H1 (cell line): ENCODE measurements around the gene CPSF7.

ENCODE experiments used
- CHD2 ChIP-seq: IDR thresholded peaks from 2 replicates; pipeline ENCODE4 v1.6.1; 2012; ENCODE audit warnings: low read length, improper control_type of control experiment
- CTCF ChIP-seq, 3 experiments: IDR thresholded peaks; 1 replicate in 2 of 3; 2 replicates in 1 of 3; pipeline versions ENCODE4 v1.5.1 to v1.6.1; 2011; ENCODE audit warnings: low read length in 3 of 3, mild to moderate bottlenecking in 3 of 3, inconsistent platforms in 2 of 3, low read depth in 1 of 3, moderate library complexity in 1 of 3; ENCODE audit not compliant: insufficient read depth in 1 of 3; ENCODE audit errors: control extremely low read depth in 1 of 3
- EZH2 ChIP-seq: fragments of 200-600 bp; sonication (generic); IDR thresholded peaks from 2 replicates; pipeline ENCODE4 v1.7.1; 2012; ENCODE audit warnings: low read depth, mild to moderate bottlenecking, moderate library complexity, low read length, inconsistent platforms; ENCODE audit not compliant: severe bottlenecking
- GABPA ChIP-seq: IDR thresholded peaks from 2 replicates; pipeline ENCODE4 v1.6.1; 2011; ENCODE audit warnings: mild to moderate bottlenecking, low read length, moderate library complexity, borderline replicate concordance; ENCODE audit not compliant: insufficient read depth
- MAX ChIP-seq: IDR thresholded peaks from 2 replicates; pipeline ENCODE4 v1.6.1; 2012; ENCODE audit warnings: inconsistent platforms
- POLR2A ChIP-seq, 2 experiments: IDR thresholded peaks; 1 replicate in 1 of 2; 2 replicates in 1 of 2; pipeline ENCODE4 v1.6.1; 2011; ENCODE audit warnings: low read depth in 2 of 2, low read length in 2 of 2, mild to moderate bottlenecking in 2 of 2; ENCODE audit errors: control extremely low read depth in 1 of 2
- SP2 ChIP-seq: IDR thresholded peaks from 2 replicates; pipeline ENCODE4 v1.6.1; 2012; ENCODE audit warnings: mild to moderate bottlenecking, low read length, inconsistent platforms
- USF2 ChIP-seq: IDR thresholded peaks from 2 replicates; pipeline ENCODE4 v1.6.1; 2011; ENCODE audit warnings: low read length, improper control_type of control experiment

- no peak for TF ChIP-seq SP2
- TF ChIP-seq POLR2A (IDR thresholded peaks at IDR 0.05; ENCODE audit: control extremely low read depth in 1 of 2, low read depth in 2 of 2, low read length in 2 of 2), result no peak
- TF ChIP-seq CHD2, result no peak
- TF ChIP-seq USF2, result no peak
- TF ChIP-seq EZH2, result no peak
- no peak for TF ChIP-seq CTCF (IDR thresholded peaks at IDR 0.05; ENCODE audit: control extremely low read depth in 1 of 3, insufficient read depth in 1 of 3, low read depth in 1 of 3, low read length in 3 of 3)
- TF ChIP-seq MAX, result no peak
- TF ChIP-seq GABPA, result no peak
Measured at GRCh38 chr11:61472868-61473267, 43.1 kb upstream of the CPSF7 start.
